ENCODE data around the gene MICOS13. TPM values are rescaled to one million over a fixed set of nuclear protein-coding genes. Genes with fewer than 3 reads are reported as not detected.

Gene MICOS13
- 10 to 100 TPM; 50.9 to 52.1 TPM for total RNA-seq

GRCh38 chr19:5680437-5681368 lies at the start of gene MICOS13, which contains the start of gene HSD11B1L:
MICOS13 (minus strand) TSS chr19:5680516; CDS start chr19:5680486, 30 bp downstream.
HSD11B1L (plus strand) TSS chr19:5681027; CDS start chr19:5684833, 3,806 bp downstream.
- ATAC-seq (peak; percentile 97), DNase-seq (peak; percentile 99)
- Mint-ChIP-seq H3K36me3 (ENCODE audit: low read depth) (peaks cover 3% of the 10 kb centered on the region), H3K27me3 (no peaks in the 10 kb centered on the region), H3K4me3 (peak within 1 kb of the TSS; percentile 99), H3K27ac (peak within 1 kb of the TSS; percentile 94), H3K9me3 (ENCODE audit: low read depth) (no peaks in the 10 kb centered on the region), H3K4me1 (peaks cover 20% of the 10 kb centered on the region)
- intact Hi-C loops (cut with DNase I, micrococcal nuclease): loop anchor here (1.0 to 10.0 kb wide), 21 partner anchors 10 to 1696 kb away; partner anchors contain the start of genes CATSPERD (in 2 of the 2), LONP1 (in 2 of the 2), RPL36 (in 2 of the 2) and VMAC (in 2 of the 2)
- CTCF ChIA-PET: no interaction called here
- POLR2A ChIA-PET: no interaction called here

GRCh38 chr19:5727453-5728050 lies 47.2 kb upstream of the MICOS13 start:
- ChIA-PET CTCF (interaction anchor here (0.6 kb wide), 1 partner anchor 240 kb away, joined by 3 read pairs; no protein-coding TSS in a partner anchor), POLR2A (no interaction called here)
- no peaks in the 10 kb centered on the region for H3K4me1 Mint-ChIP-seq
- H3K4me3 Mint-ChIP-seq: no peak overlapping the region
- intact Hi-C loops (cut with DNase I, micrococcal nuclease): no loop called here
- H3K36me3 Mint-ChIP-seq (ENCODE audit: low read depth): no peaks in the 10 kb centered on the region
- no peak overlapping the region for H3K27ac Mint-ChIP-seq
- no peak for DNase-seq
- H3K9me3 Mint-ChIP-seq (ENCODE audit: low read depth): no peaks in the 10 kb centered on the region
- H3K27me3 Mint-ChIP-seq: no peaks in the 10 kb centered on the region
- ATAC-seq: no peak

- DNase-seq (peak; percentile 99), ATAC-seq (peak; percentile 84)
- Mint-ChIP-seq H3K36me3 (ENCODE audit: low read depth) (peaks cover 35% of the 10 kb centered on the region), H3K4me1 (peaks cover 27% of the 10 kb centered on the region), H3K27me3 (no peaks in the 10 kb centered on the region), H3K4me3 (peak within 1 kb of the TSS; percentile 98), H3K9me3 (ENCODE audit: low read depth) (no peaks in the 10 kb centered on the region), H3K27ac (peak within 1 kb of the TSS; percentile 99)
- POLR2A ChIA-PET: interaction anchor here (0.5 to 2.7 kb wide), 10 partner anchors 12 to 258 kb away, joined by 3 to 20 read pairs (median 6); partner anchors contain the start of genes RANBP3, RPL36, SAFB and SAFB2
- CTCF ChIA-PET: interaction anchor here (0.5 to 2.7 kb wide), 14 partner anchors 15 to 457 kb away, joined by 3 to 32 read pairs (median 4); partner anchors contain the start of genes NDUFA11, RPL36 and VMAC
- intact Hi-C loops (cut with DNase I, micrococcal nuclease): loop anchor here (1.0 to 5.0 kb wide), 19 partner anchors 30 to 1958 kb away; partner anchors contain the start of genes MICOS13 (in 2 of the 2), RPL36 (in 2 of the 2), APBA3 (in 1 of the 2) and CLPP (in 1 of the 2)
Observed at GRCh38 chr19:5719961-5720790, 39.9 kb upstream of the MICOS13 start, which contains the start of the genes CATSPERD and LONP1. CATSPERD (plus strand) TSS chr19:5720637; CDS start chr19:5720738, 101 bp downstream. LONP1 (minus strand) TSS chr19:5720146; CDS start chr19:5720132, 14 bp downstream.

GRCh38 chr19:5719274-5719960 lies 39.1 kb upstream of the MICOS13 start:
- Mint-ChIP-seq H3K4me3 (peak overlapping the region; percentile 98), H3K36me3 (ENCODE audit: low read depth) (peaks cover 35% of the 10 kb centered on the region), H3K27me3 (no peaks in the 10 kb centered on the region), H3K9me3 (ENCODE audit: low read depth) (no peaks in the 10 kb centered on the region), H3K27ac (peak overlapping the region; percentile 99), H3K4me1 (peaks cover 27% of the 10 kb centered on the region)
- ChIA-PET POLR2A (interaction anchor here (0.5 to 2.7 kb wide), 11 partner anchors 11 to 883 kb away, joined by 3 to 20 read pairs (median 8); partner anchors contain the start of genes RANBP3, RPL36, SAFB and SAFB2), CTCF (interaction anchor here (0.7 to 2.7 kb wide), 7 partner anchors 28 to 302 kb away, joined by 4 to 32 read pairs (median 5); partner anchors contain the start of genes NDUFA11, RPL36 and VMAC)
- intact Hi-C loops (cut with DNase I, micrococcal nuclease): no loop called here
- DNase-seq: peak; percentile 65
- no peak for ATAC-seq

- peak overlapping the region; percentile 98 for H3K4me3 Mint-ChIP-seq
- H3K36me3 Mint-ChIP-seq (ENCODE audit: low read depth): peaks cover 42% of the 10 kb centered on the region
- ChIA-PET CTCF (interaction anchor here (0.6 to 2.7 kb wide), 6 partner anchors 27 to 259 kb away, joined by 3 to 32 read pairs (median 6); partner anchors contain the start of genes NRTN, RANBP3 and RPL36), POLR2A (interaction anchor here (0.5 to 2.7 kb wide), 10 partner anchors 23 to 884 kb away, joined by 3 to 20 read pairs (median 7); partner anchors contain the start of gene KDM4B)
- no peaks in the 10 kb centered on the region for H3K9me3 Mint-ChIP-seq (ENCODE audit: low read depth)
- peak overlapping the region; percentile 99 for H3K27ac Mint-ChIP-seq
- ATAC-seq: peak; percentile 35
- peaks cover 27% of the 10 kb centered on the region for H3K4me1 Mint-ChIP-seq
- intact Hi-C loops (cut with DNase I, micrococcal nuclease): no loop called here
- no peaks in the 10 kb centered on the region for H3K27me3 Mint-ChIP-seq
- DNase-seq: peak; percentile 85
Observed at GRCh38 chr19:5718579-5719273, 38.4 kb upstream of the MICOS13 start.

GRCh38 chr19:5718037-5718578 lies 37.8 kb upstream of the MICOS13 start:
- H3K9me3 Mint-ChIP-seq (ENCODE audit: low read depth): no peaks in the 10 kb centered on the region
- peak overlapping the region; percentile 98 for H3K4me3 Mint-ChIP-seq
- ATAC-seq (peak; percentile 4), DNase-seq (peak; percentile 84)
- POLR2A ChIA-PET: interaction anchor here (0.6 to 2.7 kb wide), 9 partner anchors 8 to 749 kb away, joined by 3 to 20 read pairs (median 7); partner anchors contain the start of gene KDM4B
- CTCF ChIA-PET: interaction anchor here (0.6 to 2.7 kb wide), 5 partner anchors 27 to 100 kb away, joined by 3 to 32 read pairs (median 9); partner anchors contain the start of genes NRTN and RPL36
- H3K27ac Mint-ChIP-seq: peak overlapping the region; percentile 99
- H3K4me1 Mint-ChIP-seq: peaks cover 27% of the 10 kb centered on the region
- intact Hi-C loops (cut with DNase I, micrococcal nuclease): no loop called here
- H3K36me3 Mint-ChIP-seq (ENCODE audit: low read depth): peaks cover 47% of the 10 kb centered on the region
- H3K27me3 Mint-ChIP-seq: no peaks in the 10 kb centered on the region

GRCh38 chr19:5717215-5717935 lies 37.1 kb upstream of the MICOS13 start:
- no peak for DNase-seq
- POLR2A ChIA-PET: interaction anchor here (0.7 to 1.7 kb wide), 3 partner anchors 8 to 178 kb away, joined by 3 to 7 read pairs (median 4); no protein-coding TSS in a partner anchor
- Mint-ChIP-seq H3K36me3 (ENCODE audit: low read depth) (peaks cover 48% of the 10 kb centered on the region), H3K4me1 (peaks cover 27% of the 10 kb centered on the region), H3K4me3 (peak overlapping the region; percentile 98), H3K27ac (peak overlapping the region; percentile 99), H3K27me3 (no peaks in the 10 kb centered on the region), H3K9me3 (ENCODE audit: low read depth) (no peaks in the 10 kb centered on the region)
- intact Hi-C loops (cut with DNase I, micrococcal nuclease): no loop called here
- CTCF ChIA-PET: interaction anchor here (2.0 to 2.6 kb wide), 2 partner anchors 28 to 30 kb away, joined by 5 to 14 read pairs; partner anchors contain the start of gene RPL36
- no peak for ATAC-seq

GRCh38 chr19:5714816-5715215 lies 34.5 kb upstream of the MICOS13 start:
- H3K27ac Mint-ChIP-seq: no peak overlapping the region
- DNase-seq: no peak
- no peak overlapping the region for H3K4me3 Mint-ChIP-seq
- H3K36me3 Mint-ChIP-seq (ENCODE audit: low read depth): peaks cover 59% of the 10 kb centered on the region
- POLR2A ChIA-PET: interaction anchor here (0.7 to 2.2 kb wide), 2 partner anchors 24 to 646 kb away, joined by 5 to 8 read pairs; partner anchors contain the start of gene CLPP
- H3K4me1 Mint-ChIP-seq: peaks cover 20% of the 10 kb centered on the region
- no peaks in the 10 kb centered on the region for H3K27me3 Mint-ChIP-seq
- no peaks in the 10 kb centered on the region for H3K9me3 Mint-ChIP-seq (ENCODE audit: low read depth)
- no peak for ATAC-seq
- intact Hi-C loops (cut with DNase I, micrococcal nuclease): no loop called here
- CTCF ChIA-PET: interaction anchor here (0.6 to 1.9 kb wide), 4 partner anchors 14 to 58 kb away, joined by 3 to 7 read pairs (median 4); partner anchors contain the start of gene RPL36

Data from activated CD4-positive, alpha-beta T cell treated with anti-CD3 and anti-CD28 coated beads for 36 hours (primary cell).